Activated T-helper 9 cell treated with anti-CD3 and anti-CD28 coated beads, Interleukin-2, amount 50 U/mL, for 16 hours (primary cell): ENCODE measurements around the gene PTAR1.

ENCODE experiments used
- DNase-seq: peaks from one replicate; pipeline ENCODE4 v3.0.0-alpha.2; 2020; ENCODE audit warnings: low read depth

PTAR1 gene

GRCh38 chr9:69674112-69674685 lies 85.6 kb downstream of the PTAR1 start:
- no peak for DNase-seq

GRCh38 chr9:69673311-69673640 lies 86.5 kb downstream of the PTAR1 start:
- no peak for DNase-seq

- DNase-seq, result peak; percentile 37
Observed at GRCh38 chr9:69672596-69673310, 87.1 kb downstream of the PTAR1 start.

GRCh38 chr9:69671879-69672595 lies 87.8 kb downstream of the PTAR1 start, which contains the start of gene APBA1:
TSS of gene APBA1 (minus strand) at chr9:69672371.
- DNase-seq, result peak; percentile 22

GRCh38 chr9:69671311-69671878 lies 88.4 kb downstream of the PTAR1 start:
- DNase-seq, result no peak

GRCh38 chr9:69667306-69667705 lies 92.5 kb downstream of the PTAR1 start:
- no peak for DNase-seq

- no peak for DNase-seq
Observed at GRCh38 chr9:69660304-69660703, 99.5 kb downstream of the PTAR1 start.
